Breast epithelium (tissue), 4 donors: Measurements from ENCODE around the gene OSBPL2. TPM values are rescaled to one million over a fixed set of nuclear protein-coding genes. Genes with fewer than 3 reads are reported as not detected.

ENCODE experiments used
- DNase-seq, 2 donors: peaks; one replicate each; pipeline ENCODE4 v3.0.0-alpha.2; 2019; ENCODE audit warnings: low spot score in 2 of 2
- H3K27ac ChIP-seq, 2 donors: fragments of 200-600 bp; sonication (generic) in 1 of 2; one replicate each; pipeline ENCODE4 v1.5.1; 2016 to 2019; ENCODE audit warnings: mild to moderate bottlenecking in 1 of 2
- H3K27me3 ChIP-seq, 2 donors: fragments of 200-600 bp; sonication (generic) in 1 of 2; one replicate each; pipeline versions ENCODE4 v1.5.1 to v1.6.0; 2017 to 2019; ENCODE audit warnings: control low read depth in 1 of 2, mild to moderate bottlenecking in 1 of 2
- H3K36me3 ChIP-seq: fragments of 200-600 bp; one replicate; pipeline ENCODE4 v1.5.1; 2019
- H3K4me1 ChIP-seq, 2 donors: fragments of 200-600 bp; sonication (generic); one replicate each; pipeline ENCODE4 v1.5.1; 2016 to 2019; ENCODE audit warnings: control low read depth in 1 of 2
- H3K4me3 ChIP-seq, 3 donors: fragments of 200-600 bp; sonication (generic); 1 replicate in 2 of 3; 2 replicates in 1 of 3; pipeline ENCODE4 v1.5.1; 2016 to 2019; ENCODE audit warnings: mild to moderate bottlenecking in 3 of 3, moderate library complexity in 2 of 3
- H3K9me3 ChIP-seq, 2 donors: fragments of 200-600 bp; sonication (generic) in 1 of 2; one replicate each; pipeline ENCODE4 v1.5.1; 2016 to 2019; ENCODE audit warnings: control low read depth in 1 of 2
- CTCF ChIP-seq, 3 donors: fragments of 450-650 bp; IDR thresholded peaks; one replicate each; pipeline ENCODE4 v1.5.1; 2016 to 2017; ENCODE audit warnings: antibody characterized with exemption in 3 of 3, mild to moderate bottlenecking in 3 of 3, moderate library complexity in 3 of 3
- POLR2A ChIP-seq: fragments of 450-650 bp; IDR thresholded peaks from one replicate; pipeline ENCODE4 v1.6.1; 2016; ENCODE audit warnings: antibody characterized with exemption, mild to moderate bottlenecking, moderate library complexity
- POLR2AphosphoS5 ChIP-seq, 3 donors: sonication (generic); formaldehyde crosslinking; IDR thresholded peaks; one replicate each; pipeline ENCODE4 v1.6.1; 2017; ENCODE audit warnings: antibody characterized with exemption in 3 of 3
- intact Hi-C: fragments of 100-400 bp; cut with DNase I; formaldehyde crosslinking; loops from one replicate; pipeline ENCODE4 v1.15.1; 2023; ENCODE audit warnings: low total_unique reads
- total RNA-seq, 3 donors: library from RNA; depleted of rRNA; stranded (reverse); fragments of >200 nt; gene quantifications; one replicate each; pipeline ENCODE4 v1.1.0, GENCODE V29; 2016

The OSBPL2 gene
- total RNA-seq, 3 donors from 2014 or later = 25.0 to 46.1 (median 38.0) TPM

GRCh38 chr20:62288535-62289105 is 50.3 kb downstream of the OSBPL2 start:
- H3K27me3 ChIP-seq = no peaks in the 10 kb centered on the region
- H3K4me3 ChIP-seq = no peak overlapping the region
- no peaks in the 10 kb centered on the region for H3K9me3 ChIP-seq
- no peaks in the 10 kb centered on the region for H3K36me3 ChIP-seq
- no peak overlapping the region for H3K27ac ChIP-seq
- intact Hi-C loops = loop anchor here (5.0 kb wide), 1 partner anchor 184 kb away; no protein-coding TSS in a partner anchor
- TF ChIP-seq CTCF (IDR thresholded peaks at IDR 0.05) (no peak), POLR2AphosphoS5 (IDR thresholded peaks at IDR 0.05) (no peak), POLR2A (no peak)
- DNase-seq = no peak
- no peaks in the 10 kb centered on the region for H3K4me1 ChIP-seq

GRCh38 chr20:62289131-62289530 is 50.8 kb downstream of the OSBPL2 start:
- no peak for TF ChIP-seq POLR2A
- no peak for TF ChIP-seq CTCF (IDR thresholded peaks at IDR 0.05)
- no peak for TF ChIP-seq POLR2AphosphoS5 (IDR thresholded peaks at IDR 0.05)
- Histone ChIP-seq H3K4me3 (no peak overlapping the region), H3K36me3 (no peaks in the 10 kb centered on the region), H3K27ac (no peak overlapping the region), H3K4me1 (no peaks in the 10 kb centered on the region), H3K27me3 (no peaks in the 10 kb centered on the region), H3K9me3 (no peaks in the 10 kb centered on the region)
- DNase-seq = no peak
- intact Hi-C loops = loop anchor here (5.0 kb wide), 1 partner anchor 183 kb away; no protein-coding TSS in a partner anchor

- no peaks in the 10 kb centered on the region for H3K4me1 ChIP-seq
- intact Hi-C loops = loop anchor here (5.0 kb wide), 1 partner anchor 182 kb away; no protein-coding TSS in a partner anchor
- no peak for TF ChIP-seq POLR2AphosphoS5 (IDR thresholded peaks at IDR 0.05)
- TF ChIP-seq POLR2A = no peak
- no peak for TF ChIP-seq CTCF (IDR thresholded peaks at IDR 0.05)
- H3K9me3 ChIP-seq = no peaks in the 10 kb centered on the region
- no peak overlapping the region for H3K27ac ChIP-seq
- H3K27me3 ChIP-seq = no peaks in the 10 kb centered on the region
- H3K4me3 ChIP-seq = no peak overlapping the region
- DNase-seq = no peak
- H3K36me3 ChIP-seq = no peaks in the 10 kb centered on the region
Measured at GRCh38 chr20:62289898-62290297, 51.6 kb downstream of the OSBPL2 start.

- no peak for DNase-seq
- no peaks in the 10 kb centered on the region for H3K9me3 ChIP-seq
- no peaks in the 10 kb centered on the region for H3K36me3 ChIP-seq
- H3K27ac ChIP-seq = no peak overlapping the region
- H3K27me3 ChIP-seq = no peaks in the 10 kb centered on the region
- no peaks in the 10 kb centered on the region for H3K4me1 ChIP-seq
- TF ChIP-seq POLR2AphosphoS5 (IDR thresholded peaks at IDR 0.05) (no peak), POLR2A (no peak), CTCF (IDR thresholded peaks at IDR 0.05) (no peak)
- intact Hi-C loops = no loop called here
- no peak overlapping the region for H3K4me3 ChIP-seq
Measured at GRCh38 chr20:62291251-62292066, 53.1 kb downstream of the OSBPL2 start.

GRCh38 chr20:62292108-62292507 is 53.8 kb downstream of the OSBPL2 start:
- H3K27ac ChIP-seq = no peak overlapping the region
- no peaks in the 10 kb centered on the region for H3K36me3 ChIP-seq
- H3K27me3 ChIP-seq = no peaks in the 10 kb centered on the region
- no peaks in the 10 kb centered on the region for H3K9me3 ChIP-seq
- TF ChIP-seq POLR2A (no peak), CTCF (IDR thresholded peaks at IDR 0.05) (no peak), POLR2AphosphoS5 (IDR thresholded peaks at IDR 0.05) (no peak)
- no peak for DNase-seq
- intact Hi-C loops = no loop called here
- H3K4me3 ChIP-seq = no peak overlapping the region
- no peaks in the 10 kb centered on the region for H3K4me1 ChIP-seq
